Stimulated activated CD8-positive, alpha-beta memory T cell treated with anti-CD3 and anti-CD28 coated beads, Interleukin-15, amount 100 ng/mL, for 48 hours (primary cell): Measurements from ENCODE around the gene WDR11.

ENCODE experiments used
- DNase-seq, 2 donors: peaks; one replicate each; pipeline ENCODE4 v3.0.0-alpha.2; 2020; ENCODE audit warnings: low read depth in 2 of 2

WDR11 gene, protein sequence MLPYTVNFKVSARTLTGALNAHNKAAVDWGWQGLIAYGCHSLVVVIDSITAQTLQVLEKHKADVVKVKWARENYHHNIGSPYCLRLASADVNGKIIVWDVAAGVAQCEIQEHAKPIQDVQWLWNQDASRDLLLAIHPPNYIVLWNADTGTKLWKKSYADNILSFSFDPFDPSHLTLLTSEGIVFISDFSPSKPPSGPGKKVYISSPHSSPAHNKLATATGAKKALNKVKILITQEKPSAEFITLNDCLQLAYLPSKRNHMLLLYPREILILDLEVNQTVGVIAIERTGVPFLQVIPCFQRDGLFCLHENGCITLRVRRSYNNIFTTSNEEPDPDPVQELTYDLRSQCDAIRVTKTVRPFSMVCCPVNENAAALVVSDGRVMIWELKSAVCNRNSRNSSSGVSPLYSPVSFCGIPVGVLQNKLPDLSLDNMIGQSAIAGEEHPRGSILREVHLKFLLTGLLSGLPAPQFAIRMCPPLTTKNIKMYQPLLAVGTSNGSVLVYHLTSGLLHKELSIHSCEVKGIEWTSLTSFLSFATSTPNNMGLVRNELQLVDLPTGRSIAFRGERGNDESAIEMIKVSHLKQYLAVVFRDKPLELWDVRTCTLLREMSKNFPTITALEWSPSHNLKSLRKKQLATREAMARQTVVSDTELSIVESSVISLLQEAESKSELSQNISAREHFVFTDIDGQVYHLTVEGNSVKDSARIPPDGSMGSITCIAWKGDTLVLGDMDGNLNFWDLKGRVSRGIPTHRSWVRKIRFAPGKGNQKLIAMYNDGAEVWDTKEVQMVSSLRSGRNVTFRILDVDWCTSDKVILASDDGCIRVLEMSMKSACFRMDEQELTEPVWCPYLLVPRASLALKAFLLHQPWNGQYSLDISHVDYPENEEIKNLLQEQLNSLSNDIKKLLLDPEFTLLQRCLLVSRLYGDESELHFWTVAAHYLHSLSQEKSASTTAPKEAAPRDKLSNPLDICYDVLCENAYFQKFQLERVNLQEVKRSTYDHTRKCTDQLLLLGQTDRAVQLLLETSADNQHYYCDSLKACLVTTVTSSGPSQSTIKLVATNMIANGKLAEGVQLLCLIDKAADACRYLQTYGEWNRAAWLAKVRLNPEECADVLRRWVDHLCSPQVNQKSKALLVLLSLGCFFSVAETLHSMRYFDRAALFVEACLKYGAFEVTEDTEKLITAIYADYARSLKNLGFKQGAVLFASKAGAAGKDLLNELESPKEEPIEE

DNA sequence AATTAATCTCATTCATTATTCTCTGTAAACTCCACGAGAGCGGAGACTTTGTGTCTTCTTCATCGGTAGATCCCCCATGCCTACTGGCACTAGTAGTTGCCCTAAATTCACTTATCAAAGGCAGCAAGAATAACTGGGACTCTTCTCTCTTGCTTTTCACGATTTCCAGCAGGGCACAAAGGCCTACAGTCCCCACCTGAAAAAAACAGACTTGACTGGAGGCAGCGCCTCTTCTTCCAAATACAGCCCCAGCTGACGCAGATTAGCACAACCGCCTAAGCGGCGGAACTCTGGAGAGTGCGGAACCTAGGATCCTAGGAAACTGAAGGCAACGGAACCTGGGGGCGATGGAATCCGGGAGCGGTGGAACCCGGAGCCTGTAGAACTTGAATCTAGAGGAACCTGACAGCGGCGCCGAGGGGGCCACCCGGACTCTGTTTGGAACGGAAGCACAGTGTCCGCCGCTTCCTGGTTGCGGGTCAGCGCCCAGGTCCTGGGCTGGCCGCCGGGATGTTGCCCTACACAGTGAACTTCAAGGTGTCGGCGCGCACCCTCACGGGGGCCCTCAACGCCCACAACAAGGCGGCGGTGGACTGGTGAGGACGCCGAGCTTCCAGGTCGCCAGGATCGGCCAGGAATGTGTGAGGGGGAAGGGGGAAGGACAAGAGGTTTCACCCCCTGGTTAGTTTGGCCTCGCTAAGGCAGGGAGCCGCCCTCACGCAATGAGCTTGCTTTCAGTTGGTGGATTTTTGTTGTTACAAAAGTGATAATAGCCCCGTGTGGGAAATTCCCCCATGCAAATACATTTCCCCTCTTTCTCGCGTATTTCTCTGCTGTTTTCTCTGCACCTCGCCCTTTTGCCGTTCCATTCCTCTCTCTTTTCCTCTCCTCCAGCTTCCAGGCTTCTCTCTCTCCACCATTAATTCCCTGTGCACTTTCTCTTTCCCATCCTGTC, at the start of gene WDR11:
Gene WDR11, plus strand, starts transcription at position 452 of the 955 bp plus-strand sequence. Its CDS starts 59 bp downstream, at position 511.
- peak; percentile 59 to 68 for DNase-seq

DNA sequence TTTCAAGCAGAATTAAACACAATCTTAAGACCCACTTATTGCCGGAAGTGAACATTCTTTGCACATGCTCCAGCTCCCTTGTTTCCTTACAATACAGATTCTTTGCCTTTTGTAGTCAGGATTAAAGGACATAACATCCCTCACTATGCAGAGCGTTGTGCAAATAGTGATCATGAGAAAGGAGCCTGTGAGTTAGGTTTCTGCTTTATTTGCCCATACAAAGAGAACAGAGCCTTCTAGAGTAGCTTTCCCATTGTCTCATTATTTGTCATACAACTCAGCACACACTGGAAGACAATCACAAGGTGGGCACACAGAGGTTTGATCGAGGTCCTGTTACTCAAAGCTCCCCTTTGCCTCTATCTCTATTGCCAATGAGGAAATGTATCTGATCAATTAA, 48.2 kb upstream of the WDR11 start:
- DNase-seq: no peak

DNA sequence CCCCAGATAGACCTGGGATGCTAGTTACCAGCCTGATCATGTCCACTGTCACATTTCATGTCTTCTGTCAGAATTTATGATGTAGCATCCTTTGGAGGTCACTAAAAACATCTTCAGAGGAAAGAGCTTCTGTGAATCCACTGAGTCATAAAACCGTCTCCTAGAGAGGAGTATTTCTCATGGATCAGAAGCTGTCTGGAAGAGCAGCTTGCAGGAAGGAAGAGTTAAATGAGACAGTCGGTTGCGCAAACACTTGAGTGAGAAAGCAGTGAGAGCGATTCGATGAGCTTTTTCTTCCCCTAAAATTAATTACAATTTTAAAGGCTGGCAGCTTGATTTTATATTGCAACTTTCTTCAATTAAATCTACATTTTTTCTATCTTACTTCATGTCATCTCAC, 47.2 kb upstream of the WDR11 start:
- no peak for DNase-seq

DNA sequence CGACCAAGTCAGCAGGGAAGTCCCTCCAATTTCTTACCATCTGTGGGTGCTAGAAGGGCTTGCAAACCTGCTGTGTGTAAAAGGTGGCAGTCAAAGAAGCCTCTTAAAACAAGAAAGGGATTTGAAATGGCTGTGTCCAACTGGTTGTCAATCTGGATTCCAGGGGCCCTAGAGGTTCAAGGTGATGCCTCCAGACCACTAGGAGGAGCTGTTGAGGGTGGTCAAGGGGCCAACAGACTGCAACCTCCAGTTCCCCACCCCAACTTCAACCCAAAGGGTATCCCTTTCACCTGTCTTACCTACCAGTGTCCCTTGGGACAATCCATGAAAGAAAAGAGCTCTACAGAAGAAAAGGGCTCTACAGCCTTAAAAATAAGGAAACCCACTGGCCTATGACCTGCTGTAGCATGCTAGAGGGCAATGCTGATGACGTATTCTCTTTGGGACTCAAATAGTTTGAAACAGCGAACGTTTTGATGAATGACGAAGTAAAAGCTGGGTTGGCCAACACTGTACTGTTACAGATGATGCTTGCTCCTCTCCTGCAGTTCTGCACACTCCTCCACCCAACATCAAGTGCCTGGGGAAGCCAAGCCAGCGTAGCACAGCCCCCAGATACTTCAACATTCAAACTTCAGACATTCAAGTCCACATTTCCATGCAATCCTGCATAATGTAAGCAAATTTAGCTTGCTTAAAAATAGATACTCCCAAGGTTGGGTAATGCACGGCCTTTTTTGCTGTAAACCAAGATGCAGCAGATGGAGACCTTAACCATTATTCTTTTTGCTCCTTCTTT, 45.9 kb upstream of the WDR11 start:
- no peak for DNase-seq

DNA sequence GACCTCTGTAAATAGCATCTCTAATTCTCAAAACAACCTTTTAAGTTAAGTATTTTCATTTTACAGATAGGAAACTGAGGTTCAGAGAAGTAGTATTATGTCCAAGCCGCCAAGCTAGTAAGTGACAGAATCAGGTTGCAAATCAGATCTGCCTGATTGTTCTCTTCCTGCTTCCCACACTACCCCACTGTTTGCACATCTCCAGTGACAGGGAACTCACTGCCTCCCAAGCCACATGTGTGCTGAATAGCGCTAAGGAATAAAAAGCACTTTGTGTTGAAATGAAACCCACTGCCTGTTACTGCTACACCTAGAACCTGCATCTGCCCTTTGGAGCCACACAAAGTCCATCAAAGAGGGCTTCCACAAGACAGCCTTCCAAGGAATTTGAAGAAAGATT, 45.1 kb upstream of the WDR11 start:
- DNase-seq: no peak

DNA sequence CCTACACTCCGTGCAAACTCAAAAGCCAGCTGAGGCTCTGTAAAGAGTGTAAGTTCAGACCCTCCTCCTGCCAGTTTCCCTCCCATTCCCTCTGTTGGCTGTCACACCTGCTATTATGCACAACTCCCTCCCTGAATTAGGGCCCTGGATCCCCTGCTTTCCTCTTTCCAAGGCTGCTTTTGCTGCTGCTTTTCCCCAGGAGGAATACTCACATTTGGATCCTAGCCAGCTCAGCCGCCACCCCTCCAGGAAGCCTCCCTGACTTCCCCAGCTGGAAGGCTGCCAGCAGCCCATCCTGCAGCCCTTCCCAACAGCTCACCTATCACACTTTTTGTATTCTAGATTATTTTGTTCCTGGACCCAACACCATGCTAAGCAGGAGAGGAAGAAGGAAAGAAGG, 40.9 kb upstream of the WDR11 start:
- no peak for DNase-seq

DNA sequence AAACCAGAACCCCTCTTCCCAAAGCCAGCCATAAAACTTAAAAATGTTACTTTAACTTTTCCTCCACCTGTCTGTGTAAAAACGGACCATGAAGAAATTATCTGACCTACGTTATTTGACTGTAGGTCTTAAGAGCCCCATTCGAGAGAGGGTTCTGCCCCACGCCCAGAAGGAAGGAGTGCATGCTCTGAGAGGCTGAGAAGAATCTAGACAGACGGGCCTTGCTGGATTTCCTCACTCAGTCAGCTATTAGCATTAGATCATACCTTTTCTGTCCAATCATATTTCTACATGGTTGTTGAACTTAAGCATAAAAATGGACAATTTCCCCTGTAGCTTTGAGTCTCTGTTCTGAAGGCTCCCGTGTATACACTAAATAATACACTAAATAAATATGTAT, 38.1 kb upstream of the WDR11 start:
- DNase-seq: no peak

DNA sequence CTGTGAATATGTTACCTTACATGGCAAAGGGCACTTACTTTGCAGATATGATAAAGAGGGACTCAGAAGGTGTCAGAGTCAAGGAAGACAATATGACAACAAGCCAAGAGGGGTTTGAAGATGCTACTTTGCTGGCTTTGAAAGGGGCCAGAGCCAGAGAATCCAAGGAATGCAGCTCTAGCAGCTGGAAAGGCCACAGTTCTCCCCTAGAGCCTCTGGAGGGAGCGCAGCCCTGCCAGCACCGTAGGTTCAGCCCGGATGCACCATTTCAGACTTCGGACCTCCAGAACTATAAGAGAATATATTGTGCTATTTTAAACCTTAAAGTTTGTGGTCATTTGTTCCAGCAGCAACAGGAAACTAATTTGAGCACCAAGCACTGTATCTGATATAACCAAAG, 32.9 kb upstream of the WDR11 start:
- no peak for DNase-seq

DNA sequence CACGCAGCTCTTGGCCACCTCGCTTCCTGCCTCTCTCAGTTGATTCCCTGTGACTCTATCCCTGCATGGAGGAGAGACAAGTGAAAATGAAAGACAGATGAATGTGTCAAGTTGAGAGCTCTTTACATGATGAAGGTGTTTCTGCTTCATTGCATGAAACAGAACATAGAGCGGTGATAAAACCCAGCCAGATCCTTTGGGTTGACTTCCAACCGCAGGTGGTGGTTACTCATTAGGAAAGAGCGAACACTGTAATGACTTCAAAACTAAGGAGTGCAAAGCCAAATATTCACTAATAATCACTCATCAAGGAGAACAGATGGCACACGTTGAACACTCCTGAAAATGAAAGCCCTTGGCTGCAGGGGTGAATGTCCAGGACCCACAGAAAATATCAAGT, 31.8 kb upstream of the WDR11 start:
- DNase-seq: no peak

DNA sequence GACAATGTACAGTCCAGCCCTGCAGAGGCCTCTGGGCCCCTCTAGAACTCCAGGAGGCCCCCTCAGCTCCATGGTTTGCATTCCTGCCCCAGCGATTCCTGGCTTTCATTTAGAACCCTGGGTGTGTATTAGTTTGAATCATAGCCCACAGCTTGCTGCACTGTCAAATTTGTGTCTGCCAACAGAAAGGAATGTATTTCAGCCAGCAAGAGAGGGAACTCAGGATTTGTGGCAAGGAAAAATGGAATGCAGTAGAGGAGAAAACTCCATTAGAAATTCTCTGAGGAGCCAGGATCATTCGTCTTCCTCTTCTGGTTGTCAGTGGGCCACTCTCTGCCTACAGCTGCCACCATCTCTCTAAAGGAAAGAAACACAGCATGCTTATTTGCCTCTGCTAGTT, 27.9 kb upstream of the WDR11 start:
- no peak for DNase-seq

DNA sequence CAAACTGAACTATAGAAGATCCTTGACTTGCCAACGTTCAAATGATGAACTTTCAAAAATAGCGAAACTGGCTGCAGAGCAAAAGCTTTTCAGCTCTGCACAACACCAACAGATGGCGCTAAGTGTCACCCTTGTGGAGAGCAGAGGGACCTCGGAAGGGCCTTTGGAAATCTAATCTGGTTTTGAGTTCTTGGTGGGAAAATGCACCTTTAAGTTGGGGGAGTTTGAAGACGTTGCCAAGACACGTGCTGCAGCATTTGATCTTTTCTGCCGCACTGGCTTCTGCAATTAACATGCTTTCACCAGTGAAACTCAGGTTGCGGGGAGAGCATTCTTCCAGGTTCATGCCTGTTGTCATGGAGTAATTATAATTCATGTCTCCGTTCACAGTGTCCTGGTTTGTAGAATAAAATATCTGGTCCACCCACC, 26.3 kb upstream of the WDR11 start:
- no peak for DNase-seq

DNA sequence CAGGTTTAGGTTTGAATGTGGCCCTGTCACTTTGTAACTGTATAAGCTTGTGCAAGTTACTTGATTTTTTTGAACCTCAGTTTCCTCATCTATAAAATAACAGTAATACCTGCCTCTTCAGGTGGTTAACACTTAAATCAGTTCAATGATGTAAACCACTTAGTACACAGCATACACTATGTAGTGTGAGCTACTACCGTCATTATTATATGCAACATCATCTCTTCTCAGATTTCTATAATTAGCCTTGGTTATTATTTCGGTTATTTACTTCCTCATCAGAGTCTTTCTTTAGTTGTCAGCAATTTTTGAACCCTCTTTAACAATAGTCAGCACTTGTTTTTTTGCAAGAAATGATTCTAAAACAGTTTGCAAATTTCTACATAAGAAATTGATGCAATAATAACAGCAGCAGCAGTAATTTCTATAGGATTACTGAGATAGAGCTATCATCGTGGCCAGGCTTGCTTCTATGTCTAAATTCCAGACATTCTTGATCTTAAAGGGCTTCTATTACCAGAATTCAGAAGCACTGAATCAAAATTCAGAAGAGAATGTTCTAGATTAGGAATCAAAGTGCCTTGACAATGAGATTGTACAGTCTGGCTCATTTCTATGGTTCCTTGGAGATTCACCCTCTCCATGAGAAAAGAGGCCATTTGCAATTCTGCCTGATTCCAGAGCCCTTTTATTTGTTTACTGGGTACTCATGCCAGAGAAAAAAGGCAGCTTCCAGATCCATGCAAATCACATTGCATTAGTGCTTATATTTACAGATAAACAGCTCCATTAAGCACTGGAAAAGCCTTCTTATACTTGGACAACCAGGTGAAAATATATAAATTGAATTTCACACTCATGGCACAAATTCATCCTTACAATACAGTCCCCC, 25.0 kb upstream of the WDR11 start:
- no peak for DNase-seq

DNA sequence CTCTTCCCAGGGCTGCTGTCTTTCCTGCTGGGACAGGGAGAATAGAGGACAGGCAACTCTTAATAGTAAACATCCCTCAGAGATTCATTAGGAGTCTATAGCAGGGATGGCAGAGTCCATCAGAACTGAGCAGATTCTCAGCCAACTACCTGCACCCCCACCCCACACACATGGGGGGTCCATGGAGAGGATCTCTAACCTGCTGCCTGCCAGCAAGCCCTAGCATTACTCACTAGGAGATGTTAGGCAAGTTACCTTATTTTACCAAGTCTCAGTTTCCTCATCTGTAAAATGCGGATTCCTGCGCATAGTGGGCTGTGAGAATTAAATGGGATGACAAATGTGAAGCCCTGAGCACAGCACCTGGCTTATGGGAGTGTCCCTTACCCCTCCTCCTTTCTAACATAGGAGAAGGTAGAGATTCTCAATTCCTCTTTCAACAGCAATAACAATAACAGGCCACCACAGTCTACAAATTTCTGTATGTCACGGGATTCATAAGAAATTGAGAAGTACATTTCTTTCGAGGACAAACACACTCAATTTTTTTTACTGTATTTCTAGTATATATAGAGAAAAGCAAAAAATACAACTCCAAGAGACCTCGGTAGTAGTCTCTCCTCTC, 23.8 kb upstream of the WDR11 start:
- DNase-seq: no peak

DNA sequence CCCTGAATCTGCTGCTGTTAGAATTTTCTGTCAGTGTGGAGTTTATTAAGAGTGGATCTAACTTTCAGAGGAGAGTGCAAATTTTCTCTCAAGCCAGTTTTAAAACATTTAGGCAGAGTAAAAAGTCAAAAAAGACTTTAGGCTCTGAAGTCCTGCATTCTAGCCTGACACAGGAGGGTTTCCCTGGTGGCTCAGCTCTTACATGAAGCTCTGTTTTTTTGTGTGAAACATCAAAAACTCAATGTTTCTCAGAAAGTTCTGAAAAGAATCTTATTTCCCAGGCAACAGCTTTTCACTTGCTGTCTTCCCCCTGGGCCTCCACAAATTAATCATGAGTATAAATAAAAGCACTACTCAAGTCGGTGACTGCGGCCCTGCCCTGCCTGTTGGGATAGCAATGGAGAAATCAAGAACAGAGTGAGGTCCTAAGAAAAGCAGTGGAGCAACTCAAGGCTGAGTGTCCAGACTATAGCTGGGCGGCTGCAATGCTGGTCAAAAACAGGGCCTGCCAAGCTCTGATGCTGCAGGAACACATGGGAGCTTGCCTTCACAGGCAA, 22.3 kb upstream of the WDR11 start:
- no peak for DNase-seq

DNA sequence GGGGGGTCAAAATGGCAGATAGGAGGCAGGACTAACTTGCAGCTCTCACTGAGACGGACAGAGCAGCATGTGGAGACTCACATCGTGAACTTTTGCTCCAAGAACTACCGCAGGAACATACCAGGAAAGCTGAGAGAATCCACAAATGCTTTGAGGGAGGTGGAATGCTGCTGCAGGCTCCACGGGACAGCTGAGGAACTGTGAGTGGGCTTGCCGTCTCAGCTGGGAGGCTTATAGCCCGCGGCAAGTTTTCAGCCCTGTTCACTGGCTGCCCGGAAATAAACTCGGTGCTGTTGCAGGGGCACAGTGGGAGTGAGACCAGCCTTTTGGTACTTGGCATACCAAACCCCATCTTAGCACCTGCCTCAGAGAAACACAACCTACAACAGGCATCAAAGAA, 19.1 kb upstream of the WDR11 start:
- DNase-seq: no peak

DNA sequence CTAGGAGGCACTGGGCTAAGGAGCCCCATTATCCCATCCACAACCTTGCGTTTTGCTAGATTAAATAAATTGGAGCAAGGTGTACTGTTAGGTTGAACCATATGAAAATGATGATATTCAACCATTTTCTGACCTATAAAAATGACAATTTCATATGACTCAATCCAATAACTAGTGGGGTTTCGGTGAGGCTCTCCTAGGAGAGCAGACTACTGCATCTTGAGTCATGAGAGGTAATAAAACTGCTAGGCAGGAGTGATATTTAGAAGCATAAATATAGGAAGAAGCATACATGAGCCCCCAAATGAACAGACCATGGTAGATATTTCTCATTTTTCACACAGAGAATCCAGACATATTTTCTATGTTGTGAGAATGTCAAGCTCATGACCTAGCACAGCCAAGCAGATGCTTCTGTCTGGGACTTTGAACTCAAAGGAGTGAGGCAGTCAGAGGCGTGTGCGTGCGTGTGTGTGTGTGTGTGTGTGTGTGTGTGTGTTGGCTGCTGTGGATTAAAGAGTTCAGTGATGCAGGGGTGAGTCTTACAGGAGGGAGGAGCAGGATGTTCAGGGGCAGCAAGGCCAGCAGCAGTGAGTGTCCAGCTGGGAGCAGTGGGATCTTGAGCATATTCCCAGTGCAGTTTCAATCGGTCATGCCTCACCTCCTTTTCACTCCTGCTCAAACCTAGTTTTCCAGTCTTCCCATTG, 17.8 kb upstream of the WDR11 start:
- no peak for DNase-seq

DNA sequence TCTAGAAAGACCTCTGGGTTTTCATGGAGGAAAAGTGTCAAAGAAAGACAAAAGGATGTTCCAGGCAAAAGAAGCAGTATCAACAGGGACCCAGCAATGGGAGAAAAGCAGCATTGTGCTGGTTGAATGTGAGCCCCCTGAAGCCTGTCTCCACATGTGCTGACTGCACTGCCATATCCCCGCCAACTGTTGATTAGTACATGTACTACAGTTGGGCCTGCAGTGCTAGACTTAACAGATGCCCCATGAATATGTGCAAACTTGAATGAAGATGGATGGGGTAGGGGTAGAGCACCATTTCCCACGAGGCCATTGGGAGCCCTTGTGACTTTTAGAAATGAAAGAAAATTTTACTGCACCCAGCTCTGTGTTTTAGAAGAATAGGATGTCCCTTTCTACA, 15.6 kb upstream of the WDR11 start:
- DNase-seq: no peak

DNA sequence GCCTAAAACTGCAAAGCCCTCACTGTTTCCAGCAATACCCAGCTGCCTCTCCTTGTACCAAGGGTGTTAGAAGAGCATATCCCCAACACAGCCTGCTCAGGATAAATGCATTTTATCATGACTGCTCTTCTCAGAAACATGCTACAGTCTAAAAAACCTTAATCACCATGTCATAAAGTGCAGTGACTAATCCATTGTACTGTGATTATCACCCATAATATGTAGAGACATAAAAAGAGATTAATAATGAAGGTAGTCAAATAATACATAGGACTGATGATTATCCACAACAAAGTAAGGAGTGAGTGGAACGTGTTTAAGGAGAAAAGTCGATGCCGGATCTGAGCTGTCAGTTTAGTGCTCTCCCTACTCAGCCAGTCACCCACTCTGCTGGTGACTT, 12.2 kb upstream of the WDR11 start:
- DNase-seq: no peak
